ENCODE data around the gene AOC2. TPM values are rescaled to one million over a fixed set of nuclear protein-coding genes. Genes with fewer than 3 reads are reported as not detected.

AOC2 gene
- total and polyA plus RNA-seq, 2 of the 8 experiments (the other 6 are each of a cell fraction or from before 2014, with no cell fraction given), result 4.2 to 4.7 TPM

- WGBS, 2 experiments (ENCODE audit: extremely low coverage in 1 of 2, insufficient coverage in 1 of 2, insufficient read length in 1 of 2, insufficient replicate concordance in 2 of 2, low coverage in 1 of 2, low lambda C conversion rate in 2 of 2, missing lambda C conversion rate in 1 of 2), result 84% methylated on average over 2 of the region's 2 CpGs; no CpG with 5 or more reads in 1 of the 2 experiments
- no peak overlapping the region for H3K14ac ChIP-seq (ENCODE audit: insufficient read length)
- DNase-seq (ENCODE audit: low read depth in 1 of 2, low spot score in 2 of 2), result no peak
- no peaks in the 10 kb centered on the region for H4K20me1 ChIP-seq (replicated peaks in 1 of 2; ENCODE audit: control insufficient read depth in 1 of 2, insufficient read depth in 2 of 2, low read length in 2 of 2)
- H3K23ac ChIP-seq (ENCODE audit: insufficient read length), result no peak overlapping the region
- H3K56ac ChIP-seq (replicated peaks; ENCODE audit: insufficient read length, low read depth, low read length), result no peak overlapping the region
- H3K4me2 ChIP-seq (ENCODE audit: insufficient read depth in 1 of 2, low read depth in 2 of 2, low read length in 2 of 2), result no peak overlapping the region
- no peaks in the 10 kb centered on the region for H3K23me2 ChIP-seq (ENCODE audit: low read depth, low read length)
- no peak overlapping the region for H2BK12ac ChIP-seq (ENCODE audit: low read depth, low read length)
- H2AFZ ChIP-seq (ENCODE audit: low read length), result no peak overlapping the region
- no peaks in the 10 kb centered on the region for H3K79me1 ChIP-seq (ENCODE audit: low read depth, low read length)
- no peak overlapping the region for H3K18ac ChIP-seq (ENCODE audit: extremely low read depth, low read length)
- H3K9me3 ChIP-seq (ENCODE audit: insufficient read depth in 2 of 2, low read depth in 1 of 2, low read length in 1 of 2), result peaks cover 5 to 8% of the 10 kb centered on the region in 2 experiments; a peak in 3 of 4 replicates
- H4K5ac ChIP-seq (ENCODE audit: insufficient read length, low read depth, low read length), result no peak overlapping the region
- no peaks in the 10 kb centered on the region for H3K79me2 ChIP-seq (ENCODE audit: control insufficient read depth in 1 of 2, insufficient read depth in 2 of 2, low read length in 2 of 2)
- no peak overlapping the region for H2BK20ac ChIP-seq (ENCODE audit: low read length)
- ChIA-PET POLR2A (ENCODE audit: partially characterized antibody) (interaction anchor here (1.7 to 1.8 kb wide), 2 partner anchors 12 to 31 kb away, joined by 4 read pairs; no protein-coding TSS in a partner anchor), CTCF (ENCODE audit: partially characterized antibody) (interaction anchor here (0.7 to 3.6 kb wide), 4 partner anchors 14 to 78 kb away, joined by 3 to 15 read pairs (median 8); no protein-coding TSS in a partner anchor)
- no peak overlapping the region for H2BK120ac ChIP-seq (replicated peaks; ENCODE audit: low read depth, low read length)
- no peak overlapping the region for H2BK5ac ChIP-seq (ENCODE audit: low read depth, low read length)
- H3K9ac ChIP-seq (replicated peaks in 1 of 4; ENCODE audit: extremely low read depth in 1 of 4, low read depth in 3 of 4, low read length in 3 of 4), result no peak overlapping the region
- H4K8ac ChIP-seq (ENCODE audit: extremely low read depth, insufficient read depth, low read length), result no peak overlapping the region
- H3K36me3 ChIP-seq (ENCODE audit: control insufficient read depth in 2 of 4, insufficient read depth in 4 of 4, low read length in 3 of 4), result no peaks in the 10 kb centered on the region; a peak in 1 of 8 replicates
- no peak overlapping the region for H3K27ac ChIP-seq (ENCODE audit: low read depth, low read length)
- H3K4ac ChIP-seq (replicated peaks; ENCODE audit: insufficient read length, low read depth, low read length), result no peak overlapping the region
- no peak overlapping the region for H3K4me3 ChIP-seq (ENCODE audit: extremely low read depth in 1 of 4, insufficient read depth in 2 of 4, low read depth in 3 of 4, low read length in 4 of 4)
- FAIRE-seq, result no peak
- H3K27me3 ChIP-seq (replicated peaks in 1 of 4; ENCODE audit: control insufficient read depth in 3 of 4, extremely low read depth in 1 of 4, insufficient read depth in 3 of 4, low read length in 3 of 4), result peaks cover 0 to 15% (median 11%) of the 10 kb centered on the region in 4 experiments; a peak in 6 of 7 replicates
- no peak overlapping the region for H2BK15ac ChIP-seq (ENCODE audit: low read length)
- H2AK5ac ChIP-seq (ENCODE audit: low read depth, low read length), result no peak overlapping the region
- no peak overlapping the region for H4K91ac ChIP-seq (replicated peaks; ENCODE audit: insufficient read length, low read length)
- no peaks in the 10 kb centered on the region for H3K4me1 ChIP-seq (replicated peaks in 1 of 4; ENCODE audit: control insufficient read depth in 3 of 4, insufficient read depth in 4 of 4, low read length in 3 of 4)
- TF ChIP-seq, protein P1, sequence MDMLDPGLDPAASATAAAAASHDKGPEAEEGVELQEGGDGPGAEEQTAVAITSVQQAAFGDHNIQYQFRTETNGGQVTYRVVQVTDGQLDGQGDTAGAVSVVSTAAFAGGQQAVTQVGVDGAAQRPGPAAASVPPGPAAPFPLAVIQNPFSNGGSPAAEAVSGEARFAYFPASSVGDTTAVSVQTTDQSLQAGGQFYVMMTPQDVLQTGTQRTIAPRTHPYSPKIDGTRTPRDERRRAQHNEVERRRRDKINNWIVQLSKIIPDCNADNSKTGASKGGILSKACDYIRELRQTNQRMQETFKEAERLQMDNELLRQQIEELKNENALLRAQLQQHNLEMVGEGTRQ (IDR thresholded peaks at IDR 0.05; ENCODE audit: low read length), result no peak
- no peak for TF ChIP-seq EP300 (IDR thresholded peaks at IDR 0.05; ENCODE audit: borderline replicate concordance in 1 of 2, low read depth in 2 of 2, low read length in 2 of 2)
- TF ChIP-seq TAF7 (optimal IDR thresholded peaks at IDR 0.05; ENCODE audit: borderline replicate concordance, low read depth, low read length), result no peak
- TF ChIP-seq JUND (IDR thresholded peaks at IDR 0.05; ENCODE audit: low read length), result no peak
- TF ChIP-seq KDM4A (IDR thresholded peaks at IDR 0.05; ENCODE audit: low read depth, low read length, severe bottlenecking), result no peak
- TF ChIP-seq ZNF274 (IDR thresholded peaks at IDR 0.05; ENCODE audit: borderline replicate concordance, extremely low read depth, low read length), result no peak
Measured at GRCh38 chr17:42803074-42803883, 41.1 kb upstream of the AOC2 start.
